PC-3 (cell line): ENCODE measurements around the gene CD40. TPM values are rescaled to one million over a fixed set of nuclear protein-coding genes. Genes with fewer than 3 reads are reported as not detected.

ENCODE experiments used
- ATAC-seq: fragments of 200-7000 bp; cut with Tn5 transposase; 2 replicates; pipeline ENCODE4 v1.9.1; 2020; ENCODE audit warnings: mild to moderate bottlenecking, moderate library complexity
- BruUV-seq: library from RNA; stranded (reverse); fragments of 400-500 nt; replicated peaks from 2 replicates; lab custom pipeline; 2021; lab: Mats Ljungman, UMichigan
- CTCF ChIA-PET: fragments of 300-600 bp; sonication (Branson Sonifier 250); formaldehyde crosslinking; loops from one replicate; lab custom pipeline; 2022; ENCODE audit warnings: antibody characterized with exemption; lab: Charles Lee
- POLR2A ChIA-PET: fragments of 300-600 bp; sonication (Branson Sonifier 250); formaldehyde crosslinking; loops from one replicate; lab custom pipeline; 2022; ENCODE audit warnings: antibody characterized with exemption; ENCODE audit not compliant: unreplicated experiment; lab: Charles Lee
- DNase-seq: peaks from one replicate; pipeline ENCODE4 v3.0.0-alpha.2; 2015
- H2AFZ ChIP-seq: fragments of 300-600 bp; sonication (generic); 2 replicates; pipeline ENCODE4 v1.6.0; 2016; ENCODE audit warnings: antibody characterized with exemption, low read length
- H3F3A ChIP-seq: fragments of 300-600 bp; sonication (generic); one replicate; pipeline ENCODE4 v1.6.0; 2017; ENCODE audit warnings: antibody characterized with exemption, low read length, control low read depth, mild to moderate bottlenecking; ENCODE audit not compliant: unreplicated experiment
- H3K27ac ChIP-seq: fragments of 300-600 bp; sonication (generic); 2 replicates; pipeline ENCODE4 v1.5.1; 2016; ENCODE audit warnings: mild to moderate bottlenecking, low read length
- H3K27me3 ChIP-seq: fragments of 300-600 bp; sonication (generic); 2 replicates; pipeline ENCODE4 v1.6.1; 2016; ENCODE audit warnings: low read length, mixed read lengths
- H3K36me3 ChIP-seq: fragments of 300-600 bp; sonication (generic); 2 replicates; pipeline ENCODE4 v1.6.1; 2016; ENCODE audit warnings: low read depth, mixed run types, low read length, mixed read lengths
- H3K4me1 ChIP-seq: fragments of 300-600 bp; sonication (generic); 2 replicates; pipeline ENCODE4 v1.5.1; 2016; ENCODE audit warnings: low read length; ENCODE audit not compliant: insufficient read depth
- H3K4me2 ChIP-seq: fragments of 300-600 bp; sonication (generic); 2 replicates; pipeline ENCODE4 v1.6.0; 2016; ENCODE audit warnings: low read length
- H3K4me3 ChIP-seq: fragments of 300-600 bp; sonication (generic); 2 replicates; pipeline ENCODE4 v1.5.1; 2016; ENCODE audit warnings: mild to moderate bottlenecking, low read length, mixed read lengths
- H3K79me2 ChIP-seq: fragments of 300-600 bp; sonication (generic); 2 replicates; pipeline ENCODE4 v1.6.1; 2017; ENCODE audit warnings: low read length, mixed read lengths
- H3K9ac ChIP-seq: fragments of 300-600 bp; sonication (generic); 2 replicates; pipeline ENCODE4 v1.6.0; 2016; ENCODE audit warnings: mild to moderate bottlenecking, low read length
- H3K9me2 ChIP-seq: fragments of 300-600 bp; sonication (generic); replicated peaks from 2 replicates; pipeline ENCODE4 v1.6.1; 2016; ENCODE audit warnings: mixed run types, low read length, mixed read lengths
- H3K9me3 ChIP-seq: fragments of 300-600 bp; sonication (generic); 2 replicates; pipeline ENCODE4 v1.6.1; 2016; ENCODE audit warnings: low read length, mixed read lengths
- H4K20me1 ChIP-seq: fragments of 300-600 bp; sonication (generic); 2 replicates; pipeline ENCODE4 v1.6.1; 2016; ENCODE audit warnings: low read length, mixed read lengths
- EZH2 ChIP-seq: fragments of 300-600 bp; sonication (generic); IDR thresholded peaks from one replicate; pipeline ENCODE4 v1.6.1; 2017; ENCODE audit warnings: antibody characterized with exemption, mild to moderate bottlenecking, low read length; ENCODE audit not compliant: unreplicated experiment
- EZH2phosphoT487 ChIP-seq: fragments of 300-600 bp; sonication (generic); IDR thresholded peaks from 2 replicates; pipeline ENCODE4 v1.6.1; 2018; ENCODE audit warnings: mild to moderate bottlenecking, antibody characterized with exemption, low read length, borderline replicate concordance
- intact Hi-C: fragments of 100-400 bp; cut with micrococcal nuclease; formaldehyde crosslinking; loops from 2 replicates; pipeline ENCODE4 v1.9.0; 2023
- total RNA-seq: library from RNA; depleted of rRNA; stranded (reverse); fragments of >200 nt; gene quantifications from 2 replicates; pipeline ENCODE4 v1.2.3, GENCODE V29; 2014
- TF ChIP-seq, protein P1 (sequence below): fragments of 300-600 bp; sonication (generic); conservative IDR thresholded peaks from 2 replicates; pipeline ENCODE4 v1.5.1; 2017; ENCODE audit warnings: antibody characterized with exemption, low read depth, mild to moderate bottlenecking, low read length

The CD40 gene
- total RNA-seq, 1 experiment from 2014 or later, result 4.6 TPM

DNA sequence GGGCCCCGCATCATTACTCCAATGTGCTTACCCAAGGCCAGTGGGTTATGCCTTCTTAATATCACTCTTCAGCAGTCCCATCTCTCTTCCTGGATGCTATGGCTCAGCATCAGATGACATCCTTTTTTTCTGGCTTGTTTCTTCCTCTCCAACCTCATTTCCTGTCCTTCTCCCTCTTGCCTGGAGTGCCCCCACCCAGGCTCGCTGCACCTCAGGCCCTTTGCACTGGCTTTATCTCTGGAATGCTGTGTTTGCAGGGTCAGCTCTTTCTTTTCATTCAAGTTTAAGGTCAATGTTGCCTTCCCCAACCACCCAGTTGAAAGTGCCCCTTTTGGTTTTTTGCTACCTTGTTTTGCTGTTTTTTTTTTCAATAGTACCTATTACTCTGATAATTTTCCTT, 36.7 kb downstream of the CD40 start:
- Histone ChIP-seq H4K20me1 (no peaks in the 10 kb centered on the region), H3K9me3 (no peaks in the 10 kb centered on the region), H3K9ac (no peak overlapping the region), H3F3A (no peaks in the 10 kb centered on the region), H3K27me3 (peaks cover 49% of the 10 kb centered on the region), H3K36me3 (no peaks in the 10 kb centered on the region), H3K4me2 (no peak overlapping the region), H3K4me1 (no peaks in the 10 kb centered on the region), H3K79me2 (no peaks in the 10 kb centered on the region), H2AFZ (no peak overlapping the region), H3K27ac (no peak overlapping the region), H3K4me3 (no peak overlapping the region), H3K9me2 (no peaks in the 10 kb centered on the region)
- ChIA-PET POLR2A (no interaction called here), CTCF (interaction anchor here (0.5 kb wide), 1 partner anchor 178 kb away, joined by 8 read pairs; no protein-coding TSS in a partner anchor)
- no TSS peak for BruUV-seq
- intact Hi-C loops, result no loop called here
- TF ChIP-seq, protein P1, sequence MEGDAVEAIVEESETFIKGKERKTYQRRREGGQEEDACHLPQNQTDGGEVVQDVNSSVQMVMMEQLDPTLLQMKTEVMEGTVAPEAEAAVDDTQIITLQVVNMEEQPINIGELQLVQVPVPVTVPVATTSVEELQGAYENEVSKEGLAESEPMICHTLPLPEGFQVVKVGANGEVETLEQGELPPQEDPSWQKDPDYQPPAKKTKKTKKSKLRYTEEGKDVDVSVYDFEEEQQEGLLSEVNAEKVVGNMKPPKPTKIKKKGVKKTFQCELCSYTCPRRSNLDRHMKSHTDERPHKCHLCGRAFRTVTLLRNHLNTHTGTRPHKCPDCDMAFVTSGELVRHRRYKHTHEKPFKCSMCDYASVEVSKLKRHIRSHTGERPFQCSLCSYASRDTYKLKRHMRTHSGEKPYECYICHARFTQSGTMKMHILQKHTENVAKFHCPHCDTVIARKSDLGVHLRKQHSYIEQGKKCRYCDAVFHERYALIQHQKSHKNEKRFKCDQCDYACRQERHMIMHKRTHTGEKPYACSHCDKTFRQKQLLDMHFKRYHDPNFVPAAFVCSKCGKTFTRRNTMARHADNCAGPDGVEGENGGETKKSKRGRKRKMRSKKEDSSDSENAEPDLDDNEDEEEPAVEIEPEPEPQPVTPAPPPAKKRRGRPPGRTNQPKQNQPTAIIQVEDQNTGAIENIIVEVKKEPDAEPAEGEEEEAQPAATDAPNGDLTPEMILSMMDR, result no peak
- TF ChIP-seq EZH2phosphoT487 (no peak), EZH2 (no peak)
- ATAC-seq (no peak), DNase-seq (no peak)

DNA sequence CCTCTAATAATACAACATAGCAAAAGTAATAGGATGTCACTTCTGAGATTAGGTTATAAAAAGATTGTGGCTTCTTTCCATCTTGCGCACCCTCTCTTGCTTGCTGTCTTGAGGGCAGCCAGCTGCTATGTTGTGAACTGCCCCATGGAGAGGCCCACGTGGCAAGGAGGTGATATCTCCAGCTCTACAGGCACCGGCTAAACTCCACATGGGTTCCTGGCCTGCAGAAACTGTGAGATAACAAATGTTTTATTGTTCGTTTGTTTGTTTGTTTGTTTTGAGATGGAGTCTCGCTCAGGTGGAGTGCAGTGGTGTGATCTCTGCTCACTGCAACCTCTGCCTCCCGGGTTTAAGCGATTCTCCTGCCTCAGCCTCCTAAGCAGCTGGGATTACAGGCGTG, 38.0 kb downstream of the CD40 start:
- Histone ChIP-seq H3K36me3 (no peaks in the 10 kb centered on the region), H3K27ac (no peak overlapping the region), H3K4me3 (no peak overlapping the region), H3K27me3 (peaks cover 60% of the 10 kb centered on the region), H3K9me2 (no peaks in the 10 kb centered on the region), H3K4me1 (no peaks in the 10 kb centered on the region), H3K9ac (no peak overlapping the region), H2AFZ (no peak overlapping the region), H3K4me2 (no peak overlapping the region), H4K20me1 (no peaks in the 10 kb centered on the region), H3F3A (no peaks in the 10 kb centered on the region), H3K9me3 (no peaks in the 10 kb centered on the region), H3K79me2 (no peaks in the 10 kb centered on the region)
- ChIA-PET POLR2A (no interaction called here), CTCF (no interaction called here)
- ATAC-seq (no peak), DNase-seq (no peak)
- intact Hi-C loops, result no loop called here
- no peak for TF ChIP-seq EZH2phosphoT487
- TF ChIP-seq, protein P1, result no peak
- no peak for TF ChIP-seq EZH2
- BruUV-seq, result no TSS peak

DNA sequence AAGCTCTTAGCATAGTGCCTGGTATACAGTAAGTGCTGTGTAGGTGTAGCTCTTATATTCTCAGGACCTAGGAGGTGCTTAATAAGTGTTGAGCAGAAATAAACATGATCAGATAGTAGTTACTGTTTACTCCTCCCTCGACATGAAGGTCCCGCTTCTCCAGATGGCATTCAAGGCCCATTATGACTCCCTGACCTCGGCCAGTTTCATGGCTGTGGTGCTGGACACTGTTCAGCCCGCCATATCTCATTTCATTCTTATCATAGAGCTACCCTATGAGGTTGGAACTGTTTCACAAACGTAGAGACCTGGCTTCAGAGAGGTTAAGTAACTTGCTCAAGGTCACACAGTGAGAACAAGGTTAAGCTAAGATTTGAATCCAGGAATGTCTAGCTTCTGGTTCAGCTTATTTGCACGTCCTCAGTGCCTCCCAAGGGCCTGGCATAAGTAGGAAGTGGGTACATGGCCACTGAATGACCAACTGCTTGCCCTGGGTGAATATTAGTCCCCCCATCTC, 39.0 kb downstream of the CD40 start:
- ChIA-PET POLR2A (no interaction called here), CTCF (no interaction called here)
- no peaks in the 10 kb centered on the region for H4K20me1 ChIP-seq
- ATAC-seq, result no peak
- no peak overlapping the region for H3K9ac ChIP-seq
- H3K36me3 ChIP-seq, result no peaks in the 10 kb centered on the region
- intact Hi-C loops, result no loop called here
- peaks cover 69% of the 10 kb centered on the region for H3K27me3 ChIP-seq
- no peak overlapping the region for H3K4me3 ChIP-seq
- DNase-seq, result no peak
- no peaks in the 10 kb centered on the region for H3F3A ChIP-seq
- H3K9me3 ChIP-seq, result no peaks in the 10 kb centered on the region
- BruUV-seq, result no TSS peak
- no peak overlapping the region for H3K4me2 ChIP-seq
- H2AFZ ChIP-seq, result no peak overlapping the region
- H3K9me2 ChIP-seq, result no peaks in the 10 kb centered on the region
- no peaks in the 10 kb centered on the region for H3K4me1 ChIP-seq
- TF ChIP-seq EZH2 (no peak), EZH2phosphoT487 (no peak)
- TF ChIP-seq, protein P1, result no peak
- no peak overlapping the region for H3K27ac ChIP-seq
- H3K79me2 ChIP-seq, result no peaks in the 10 kb centered on the region
